Measurements from ENCODE around the gene GAS6.

GAS6 gene

DNA sequence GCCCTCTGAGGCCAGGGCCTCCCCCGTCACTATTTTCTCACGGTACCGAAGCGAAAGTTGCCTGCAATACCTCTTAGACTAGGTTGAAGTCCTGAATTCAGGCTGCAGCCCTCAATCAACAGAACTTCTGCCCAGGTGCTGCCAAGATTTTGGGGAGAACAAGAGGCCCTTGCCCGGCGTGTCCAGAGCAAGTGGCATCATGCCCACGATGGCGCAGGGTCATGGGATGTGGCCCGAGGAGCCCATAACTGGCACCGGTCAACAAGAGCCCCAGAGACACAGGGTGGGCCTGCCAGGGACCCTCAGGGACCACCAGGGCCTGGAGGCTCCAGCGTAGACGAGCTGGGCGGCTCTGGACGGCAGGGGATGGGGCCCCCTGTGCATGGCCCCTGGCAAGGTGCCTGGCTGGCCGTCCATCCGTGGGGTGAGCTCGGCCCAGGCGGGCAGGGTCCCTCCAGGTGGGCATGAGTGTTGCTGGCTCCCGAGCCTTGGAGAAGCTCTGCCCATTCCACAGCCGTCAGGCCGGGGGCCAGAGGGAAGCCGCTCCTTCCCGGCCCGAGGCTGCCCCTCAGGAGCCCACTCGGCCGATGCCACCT lies 45.1 kb downstream of the GAS6 start:
- peak overlapping the region in 9 of 11 experiments; percentile 7 to 70 (median 60); a peak in 8 of 22 replicates for H3K4me2 ChIP-seq
- peaks cover 28 to 46% (median 41%) of the 10 kb centered on the region in 10 experiments for H3K4me1 ChIP-seq
- no peak overlapping the region for H3K4me3 ChIP-seq
- H3K36me3 ChIP-seq, result peaks cover 41 to 68% (median 61%) of the 10 kb centered on the region in 11 experiments
- peaks cover 14 to 46% (median 28%) of the 10 kb centered on the region in 11 experiments for H3K9me3 ChIP-seq (replicated peaks in 1 of 11)
- peak overlapping the region in 10 of 11 experiments; percentile 26 to 70 (median 63); a peak in 13 of 22 replicates for H3K9ac ChIP-seq
- H3K27me3 ChIP-seq, result no peaks in the 10 kb centered on the region
- peak overlapping the region in 8 of 11 experiments; percentile 68 to 77 (median 72); a peak in 15 of 22 replicates for H3K27ac ChIP-seq
- no peak for TF ChIP-seq Cebpa-rat (IDR thresholded peaks at IDR 0.05)
- H4K20me1 ChIP-seq, result peaks cover 65 to 76% (median 74%) of the 10 kb centered on the region in 11 experiments

DNA sequence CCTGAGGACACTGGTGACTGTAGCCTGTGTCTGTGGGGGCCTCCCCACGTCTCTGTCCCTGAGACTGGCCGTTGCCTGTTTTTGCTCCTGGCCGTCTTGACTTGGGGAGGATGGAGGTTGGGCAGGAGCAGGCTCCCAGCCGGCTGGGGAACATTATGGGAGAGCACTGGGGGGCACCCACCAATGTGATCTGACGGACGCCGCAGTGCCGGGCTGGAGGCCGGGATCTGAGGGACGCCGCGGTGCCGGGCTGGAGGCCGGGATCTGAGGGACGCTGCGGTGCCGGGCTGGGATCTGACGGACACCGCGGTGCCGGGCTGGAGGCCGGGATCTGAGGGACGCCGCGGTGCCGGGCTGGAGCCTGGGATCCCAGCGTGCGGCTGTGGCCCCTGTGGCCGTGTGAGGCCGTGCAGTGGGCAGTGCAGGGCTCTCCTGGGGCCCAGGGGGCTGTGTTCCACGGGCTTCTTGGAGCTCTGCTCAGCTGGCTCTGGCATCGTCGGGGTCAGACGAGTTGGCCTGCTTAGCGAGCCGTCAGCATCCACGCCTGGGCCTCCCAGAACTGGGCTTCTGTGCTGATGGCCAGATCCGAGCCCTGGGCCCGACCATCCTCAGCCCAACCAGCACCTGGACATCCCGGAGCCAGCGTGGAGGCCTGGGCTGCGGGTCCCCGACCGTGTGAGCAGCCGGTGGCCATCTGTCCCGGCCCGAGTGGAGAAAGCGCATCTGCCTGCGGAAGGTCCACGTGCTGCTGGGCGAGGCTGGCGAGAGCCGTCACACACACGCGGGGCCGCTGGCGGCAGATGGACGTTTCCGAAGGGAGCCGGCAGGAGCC lies 45.8 kb downstream of the GAS6 start:
- H3K36me3 ChIP-seq, result peaks cover 34 to 60% (median 54%) of the 10 kb centered on the region in 11 experiments
- H3K4me3 ChIP-seq, result peak overlapping the region in 1 of 10 experiments; percentile 22; a peak in 1 of 20 replicates
- peaks cover 7 to 46% (median 20%) of the 10 kb centered on the region in 11 experiments; a peak in 21 of 22 replicates for H3K9me3 ChIP-seq (replicated peaks in 1 of 11)
- peaks cover 0 to 4% (median 0%) of the 10 kb centered on the region in 11 experiments; a peak in 1 of 22 replicates for H3K27me3 ChIP-seq
- H3K27ac ChIP-seq, result peak overlapping the region in 9 of 11 experiments; percentile 58 to 77 (median 71); a peak in 18 of 22 replicates
- H3K9ac ChIP-seq, result peak overlapping the region; percentile 26 to 70 (median 61); a peak in 20 of 22 replicates
- H4K20me1 ChIP-seq, result peaks cover 58 to 68% (median 67%) of the 10 kb centered on the region in 11 experiments
- peaks cover 28 to 46% (median 41%) of the 10 kb centered on the region in 10 experiments for H3K4me1 ChIP-seq
- peak in 1 of 11 experiments; percentile 5; a peak in 1 of 22 replicates for TF ChIP-seq Cebpa-rat (IDR thresholded peaks at IDR 0.05)
- H3K4me2 ChIP-seq, result peak overlapping the region; percentile 36 to 70 (median 60); a peak in 21 of 22 replicates

DNA sequence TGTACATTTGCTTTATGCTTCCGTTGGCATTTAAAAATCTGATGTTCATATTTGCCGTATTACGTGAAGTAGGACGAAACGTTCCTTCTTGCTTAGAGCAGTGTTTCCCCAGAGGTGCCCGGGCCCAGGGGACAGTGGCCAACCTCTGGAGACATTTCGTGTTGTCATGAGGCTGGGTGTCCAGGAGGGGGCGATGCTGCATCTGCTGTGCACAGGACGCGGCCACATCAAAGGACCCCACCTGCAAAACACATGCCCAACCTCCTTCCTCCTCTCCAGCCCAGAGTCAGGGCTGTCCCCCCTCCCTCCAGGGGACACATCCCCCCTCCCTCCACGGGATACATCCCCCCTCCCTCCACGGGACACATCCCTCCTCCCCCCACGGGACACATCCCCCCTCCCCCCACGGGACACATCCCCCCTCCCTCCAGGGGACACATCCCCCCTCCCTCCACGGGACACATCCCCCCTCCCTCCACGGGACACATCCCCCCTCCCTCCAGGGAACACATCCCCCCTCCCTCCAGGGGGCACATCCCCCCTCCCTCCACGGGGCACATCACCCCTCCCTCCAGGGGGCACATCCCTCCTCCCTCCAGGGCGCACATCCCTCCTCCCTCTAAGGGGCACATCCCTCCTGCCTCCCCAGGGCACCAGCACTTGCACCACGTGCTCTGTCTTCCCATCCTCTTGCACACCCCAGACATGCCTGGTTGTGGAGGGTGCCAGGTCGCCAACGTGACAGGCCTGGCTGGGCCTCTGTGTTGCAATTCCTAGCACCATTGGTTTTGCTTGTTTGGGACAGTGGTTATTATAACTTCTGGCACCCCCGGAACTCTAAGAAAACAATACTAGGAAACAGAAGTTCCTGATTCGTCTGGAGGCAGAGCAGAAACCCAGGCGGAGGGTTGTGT lies 46.7 kb downstream of the GAS6 start:
- peaks cover 49 to 60% (median 58%) of the 10 kb centered on the region in 11 experiments for H4K20me1 ChIP-seq
- H3K36me3 ChIP-seq, result peaks cover 26 to 52% (median 45%) of the 10 kb centered on the region in 11 experiments
- H3K4me3 ChIP-seq, result peak overlapping the region; percentile 57 to 89 (median 70)
- TF ChIP-seq Cebpa-rat (IDR thresholded peaks at IDR 0.05), result peak in 9 of 11 experiments; percentile 31 to 86 (median 72); a peak in 14 of 22 replicates
- H3K9me3 ChIP-seq (replicated peaks in 1 of 11), result peaks cover 5 to 37% (median 12%) of the 10 kb centered on the region in 11 experiments; a peak in 19 of 22 replicates
- peak overlapping the region; percentile 76 to 92 (median 84) for H3K9ac ChIP-seq
- H3K4me1 ChIP-seq, result peaks cover 28 to 46% (median 41%) of the 10 kb centered on the region in 10 experiments
- H3K27me3 ChIP-seq, result peaks cover 0 to 4% (median 0%) of the 10 kb centered on the region in 11 experiments; a peak in 2 of 22 replicates
- H3K4me2 ChIP-seq, result peak overlapping the region; percentile 84 to 97 (median 91)
- peak overlapping the region in 9 of 11 experiments; percentile 80 to 90 (median 85); a peak in 19 of 22 replicates for H3K27ac ChIP-seq

DNA sequence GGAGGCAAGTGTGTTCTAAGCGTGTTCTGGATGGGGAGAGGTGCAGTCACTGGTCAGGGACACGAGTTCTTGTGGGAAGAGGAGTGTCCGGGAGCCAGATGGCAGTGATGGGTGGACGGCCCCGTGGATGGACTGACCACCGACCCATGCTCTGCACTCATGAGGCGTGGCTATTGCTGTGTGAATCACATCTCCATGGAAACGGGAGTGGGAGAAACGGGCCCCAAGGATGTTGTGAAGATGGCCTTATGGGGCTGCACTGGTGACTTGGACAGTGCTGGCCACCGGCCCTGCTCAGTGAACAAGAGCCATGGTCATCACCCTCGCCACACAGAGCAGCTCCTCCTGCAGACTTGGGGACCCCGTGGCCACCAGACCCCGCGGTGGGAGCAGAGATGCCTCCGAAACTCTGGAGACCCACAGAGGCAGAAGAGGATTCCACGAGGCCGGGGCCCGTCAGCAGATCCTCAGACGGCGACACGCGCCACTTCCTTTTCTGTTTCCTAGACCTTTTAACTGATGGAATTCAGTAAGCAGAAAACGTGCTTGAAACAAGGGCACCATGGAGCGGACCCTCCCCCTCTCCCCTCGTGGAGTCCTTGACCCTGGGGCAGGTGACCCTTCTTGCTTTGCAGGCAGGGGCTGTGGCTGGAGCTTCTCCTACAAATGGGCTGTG lies 47.5 kb downstream of the GAS6 start:
- TF ChIP-seq Cebpa-rat (IDR thresholded peaks at IDR 0.05), result no peak
- Histone ChIP-seq H3K27me3 (peaks cover 0 to 4% (median 0%) of the 10 kb centered on the region in 11 experiments; a peak in 2 of 22 replicates), H3K9me3 (replicated peaks in 1 of 11) (peaks cover 4 to 29% (median 6%) of the 10 kb centered on the region in 11 experiments; a peak in 18 of 22 replicates), H3K9ac (peak overlapping the region; percentile 76 to 92 (median 84); a peak in 21 of 22 replicates), H3K4me2 (peak overlapping the region; percentile 84 to 97 (median 91)), H3K4me3 (peak overlapping the region; percentile 57 to 89 (median 70)), H3K4me1 (peaks cover 28 to 46% (median 41%) of the 10 kb centered on the region in 10 experiments), H3K27ac (peak overlapping the region; percentile 76 to 90 (median 85); a peak in 21 of 22 replicates), H3K36me3 (peaks cover 18 to 44% (median 37%) of the 10 kb centered on the region in 11 experiments), H4K20me1 (peaks cover 41 to 52% (median 50%) of the 10 kb centered on the region in 11 experiments)

DNA sequence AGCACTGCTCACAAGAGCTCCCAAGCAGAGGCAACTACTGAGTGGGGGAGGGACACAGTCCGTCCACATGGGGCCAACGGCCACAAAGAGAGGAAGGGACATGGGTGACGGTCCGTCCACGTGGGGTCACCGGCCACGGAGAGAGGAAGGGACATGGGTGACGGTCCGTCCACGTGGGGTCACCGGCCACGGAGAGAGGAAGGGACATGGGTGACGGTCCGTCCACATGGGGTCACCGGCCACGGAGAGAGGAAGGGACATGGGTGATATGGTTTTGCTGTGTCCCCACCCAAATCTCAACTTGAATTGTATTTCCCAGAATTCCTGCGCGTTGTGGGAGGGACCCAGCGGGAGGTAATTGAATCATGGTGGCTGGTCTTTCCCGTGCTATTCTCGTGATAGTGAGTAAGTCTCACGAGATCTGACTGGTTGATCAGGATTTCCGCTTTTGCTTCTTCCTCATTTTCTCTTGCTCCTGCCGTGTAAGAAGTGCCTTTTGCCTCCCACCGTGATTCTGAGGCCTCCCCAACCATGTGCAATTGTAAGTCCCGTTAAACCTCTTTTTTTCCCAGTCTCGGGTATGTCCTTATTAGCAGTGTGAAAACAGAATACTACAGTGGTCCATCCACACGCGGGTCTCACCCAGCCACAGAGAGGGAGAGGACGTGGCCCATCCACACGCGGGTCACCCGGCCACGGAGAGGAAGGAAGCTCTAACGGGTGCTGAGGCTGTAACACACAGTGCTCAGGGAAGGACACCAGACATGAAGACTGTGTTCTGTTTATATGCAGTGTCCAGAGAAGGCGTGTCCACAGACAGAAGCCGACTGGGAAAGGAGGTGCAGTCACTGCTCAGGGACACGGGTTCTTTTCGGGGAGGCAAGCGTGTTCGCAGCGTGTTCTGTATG lies 48.5 kb downstream of the GAS6 start:
- Histone ChIP-seq H3K4me2 (peak overlapping the region; percentile 84 to 97 (median 91)), H4K20me1 (peaks cover 31 to 44% (median 41%) of the 10 kb centered on the region in 11 experiments), H3K4me3 (peak overlapping the region; percentile 57 to 89 (median 70)), H3K4me1 (peaks cover 28 to 50% (median 46%) of the 10 kb centered on the region in 10 experiments), H3K27ac (peak overlapping the region; percentile 76 to 90 (median 85)), H3K9me3 (replicated peaks in 1 of 11) (peaks cover 4 to 31% (median 7%) of the 10 kb centered on the region in 11 experiments; a peak in 18 of 22 replicates), H3K9ac (peak overlapping the region; percentile 76 to 92 (median 84)), H3K36me3 (peaks cover 14 to 34% (median 27%) of the 10 kb centered on the region in 11 experiments; a peak in 21 of 22 replicates), H3K27me3 (peaks cover 0 to 4% (median 0%) of the 10 kb centered on the region in 11 experiments; a peak in 2 of 22 replicates)
- no peak for TF ChIP-seq Cebpa-rat (IDR thresholded peaks at IDR 0.05)

DNA sequence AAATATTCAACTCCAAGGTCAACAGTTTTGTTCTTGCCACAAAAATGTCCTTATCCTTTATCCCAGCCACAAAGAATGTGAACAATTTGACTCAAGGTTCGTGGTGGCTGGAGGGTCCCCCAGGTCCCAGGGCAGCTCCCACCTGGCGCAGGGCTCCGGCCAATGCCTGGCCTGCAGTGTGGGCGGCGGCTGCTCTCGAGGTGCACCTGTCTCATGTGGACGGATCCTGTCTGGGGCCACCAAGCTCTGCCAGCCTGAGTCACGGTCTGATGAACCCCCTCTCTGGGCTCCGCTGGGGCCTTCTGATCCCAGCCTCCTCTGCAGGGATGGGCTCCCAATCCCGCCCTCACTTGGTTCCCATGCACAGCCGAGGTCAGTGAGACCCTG lies 49.4 kb downstream of the GAS6 start:
- Histone ChIP-seq H4K20me1 (peaks cover 22 to 36% (median 31%) of the 10 kb centered on the region in 11 experiments), H3K4me1 (peaks cover 28 to 55% (median 49%) of the 10 kb centered on the region in 10 experiments), H3K9me3 (replicated peaks in 1 of 11) (peaks cover 10 to 41% (median 17%) of the 10 kb centered on the region in 11 experiments; a peak in 21 of 22 replicates), H3K9ac (no peak overlapping the region), H3K4me2 (no peak overlapping the region), H3K27ac (no peak overlapping the region), H3K27me3 (peaks cover 0 to 12% (median 0%) of the 10 kb centered on the region in 11 experiments; a peak in 3 of 22 replicates), H3K36me3 (peaks cover 7 to 24% (median 17%) of the 10 kb centered on the region in 11 experiments; a peak in 21 of 22 replicates), H3K4me3 (no peak overlapping the region)
- no peak for TF ChIP-seq Cebpa-rat (IDR thresholded peaks at IDR 0.05)
